AG04450 (cell line): ENCODE data around the gene MIPOL1. TPM values are rescaled to one million over a fixed set of nuclear protein-coding genes. Genes with fewer than 3 reads are reported as not detected.

Experiments used
- CTCF ChIA-PET: fragments of 300-600, 350-600 bp; formaldehyde crosslinking; extraction: SDS; loops from one replicate; lab custom pipeline; 2022; ENCODE audit warnings: antibody characterized with exemption, inconsistent platforms; lab: Charles Lee
- POLR2A ChIA-PET: fragments of 350-600 bp; formaldehyde crosslinking; extraction: SDS; loops from one replicate; lab custom pipeline; 2021; ENCODE audit warnings: antibody characterized with exemption, inconsistent platforms; lab: Yijun Ruan, JAX
- DNase-seq: peaks from one replicate; pipeline ENCODE4 v3.0.0-alpha.2; 2011; ENCODE audit warnings: low read depth, low spot score
- H3K27ac ChIP-seq: one replicate; pipeline ENCODE4 v1.5.1; 2012; ENCODE audit warnings: low read depth, low read length, control low read depth
- H3K27me3 ChIP-seq: one replicate; pipeline ENCODE4 v1.6.0; 2012; ENCODE audit warnings: low read length; ENCODE audit not compliant: control insufficient read depth, insufficient read depth
- H3K4me3 ChIP-seq: 2 replicates; pipeline ENCODE4 v1.5.1; 2011; ENCODE audit warnings: mild to moderate bottlenecking, low read depth, low read length, control low read depth
- H3K9me3 ChIP-seq: 2 replicates; pipeline ENCODE4 v1.5.1; 2012; ENCODE audit warnings: low read length; ENCODE audit not compliant: control insufficient read depth, insufficient read depth
- polyA plus RNA-seq: library from polyadenylated mRNA; depleted of rRNA; stranded (reverse); fragments of >200 nt; gene quantifications from 2 replicates; pipeline ENCODE4 v1.2.3, GENCODE V29; 2011
- TF ChIP-seq, protein P1 (sequence below): IDR thresholded peaks from 2 replicates; pipeline ENCODE4 v1.5.1; 2011; ENCODE audit warnings: low read depth, low read length, control low read depth, inconsistent platforms

The MIPOL1 gene
- polyA plus RNA-seq, 1 experiment = 7.0 TPM

DNA sequence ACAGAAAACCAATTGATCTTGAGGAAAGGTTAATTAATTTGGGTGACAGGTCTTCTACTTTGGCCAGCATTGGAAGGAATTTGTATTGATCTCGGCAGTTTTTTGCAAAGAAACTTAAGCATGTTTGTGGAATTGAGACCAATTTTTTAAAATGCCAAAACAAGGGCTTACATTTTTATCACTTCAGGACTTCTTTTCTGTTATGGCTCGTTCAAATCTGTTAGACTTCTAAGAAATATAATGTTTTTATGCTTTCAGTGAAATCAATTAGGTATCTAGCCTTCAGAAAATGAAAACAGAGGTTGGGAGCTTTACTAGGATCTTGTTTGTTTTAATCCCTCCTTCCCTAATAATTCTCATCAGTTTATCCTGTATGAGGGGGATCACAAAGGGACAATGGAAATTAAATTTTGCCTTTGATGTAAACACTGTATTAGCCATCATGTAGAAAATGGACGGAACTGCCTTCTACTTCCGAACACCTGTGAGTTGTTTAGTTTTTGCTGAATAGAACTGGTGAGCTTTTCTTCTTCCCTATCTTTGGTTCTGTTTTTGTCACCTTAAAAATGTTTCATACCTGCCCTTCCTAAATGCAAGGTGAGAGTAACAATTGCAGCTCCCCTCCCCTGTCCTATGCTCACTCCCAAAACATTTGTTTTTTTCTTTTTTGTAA, 389.5 kb downstream of the MIPOL1 start:
- Histone ChIP-seq H3K27ac (no peak overlapping the region), H3K4me3 (no peak overlapping the region), H3K27me3 (peaks cover 84% of the 10 kb centered on the region), H3K9me3 (peaks cover 22% of the 10 kb centered on the region; the same call in 1 of the 2 replicates)
- ChIA-PET CTCF (interaction anchor here (0.6 to 2.0 kb wide), 3 partner anchors 10 to 393 kb away, joined by 4 to 7 read pairs (median 6); no protein-coding TSS in a partner anchor), POLR2A (no interaction called here)
- TF ChIP-seq, protein P1, sequence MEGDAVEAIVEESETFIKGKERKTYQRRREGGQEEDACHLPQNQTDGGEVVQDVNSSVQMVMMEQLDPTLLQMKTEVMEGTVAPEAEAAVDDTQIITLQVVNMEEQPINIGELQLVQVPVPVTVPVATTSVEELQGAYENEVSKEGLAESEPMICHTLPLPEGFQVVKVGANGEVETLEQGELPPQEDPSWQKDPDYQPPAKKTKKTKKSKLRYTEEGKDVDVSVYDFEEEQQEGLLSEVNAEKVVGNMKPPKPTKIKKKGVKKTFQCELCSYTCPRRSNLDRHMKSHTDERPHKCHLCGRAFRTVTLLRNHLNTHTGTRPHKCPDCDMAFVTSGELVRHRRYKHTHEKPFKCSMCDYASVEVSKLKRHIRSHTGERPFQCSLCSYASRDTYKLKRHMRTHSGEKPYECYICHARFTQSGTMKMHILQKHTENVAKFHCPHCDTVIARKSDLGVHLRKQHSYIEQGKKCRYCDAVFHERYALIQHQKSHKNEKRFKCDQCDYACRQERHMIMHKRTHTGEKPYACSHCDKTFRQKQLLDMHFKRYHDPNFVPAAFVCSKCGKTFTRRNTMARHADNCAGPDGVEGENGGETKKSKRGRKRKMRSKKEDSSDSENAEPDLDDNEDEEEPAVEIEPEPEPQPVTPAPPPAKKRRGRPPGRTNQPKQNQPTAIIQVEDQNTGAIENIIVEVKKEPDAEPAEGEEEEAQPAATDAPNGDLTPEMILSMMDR = no peak
- DNase-seq = no peak

DNA sequence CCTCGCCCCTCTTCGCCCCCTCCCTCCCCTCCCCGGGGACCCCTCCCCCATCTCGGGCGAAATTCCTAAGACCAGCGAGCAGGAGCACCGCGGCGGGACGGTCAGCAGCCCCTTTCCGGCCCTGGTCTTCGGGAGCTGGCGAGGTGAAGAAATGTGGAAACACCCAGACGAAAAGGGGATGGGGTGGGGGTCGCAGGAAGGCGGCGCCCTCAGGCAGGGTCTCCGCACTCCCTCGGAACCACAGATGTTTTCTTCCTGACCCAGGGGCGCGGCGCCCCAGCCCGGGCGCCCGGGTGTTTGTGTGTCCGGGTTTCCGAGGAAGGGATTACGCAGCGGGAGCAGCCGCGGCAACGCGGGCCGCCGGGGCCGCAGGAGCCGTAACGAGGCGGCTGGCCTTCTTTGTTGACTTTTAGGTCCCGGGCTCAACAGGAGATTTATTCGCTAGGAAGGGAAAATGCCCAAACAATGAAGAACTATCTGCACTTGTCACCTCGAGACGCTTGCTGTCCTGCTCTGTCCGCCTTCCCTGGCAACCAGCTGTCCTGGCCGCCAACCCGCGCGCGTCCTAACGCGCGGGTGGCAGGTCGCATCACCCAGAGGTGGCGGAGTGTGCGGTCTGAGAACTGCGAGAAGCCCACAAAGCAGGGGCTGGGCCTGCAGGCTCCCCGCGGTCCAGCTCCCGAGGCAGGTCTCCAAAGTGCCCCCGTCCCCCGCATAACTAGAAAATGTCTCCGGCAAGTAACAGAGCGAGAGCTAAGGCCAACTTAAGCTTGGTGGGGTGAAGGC, 390.3 kb downstream of the MIPOL1 start:
- POLR2A ChIA-PET = no interaction called here
- H3K27ac ChIP-seq = no peak overlapping the region
- CTCF ChIA-PET = interaction anchor here (0.6 to 2.0 kb wide), 6 partner anchors 10 to 393 kb away, joined by 3 to 7 read pairs (median 4); no protein-coding TSS in a partner anchor
- TF ChIP-seq, protein P1 = no peak
- H3K9me3 ChIP-seq = peaks cover 28% of the 10 kb centered on the region; the same call in 1 of the 2 replicates
- no peak for DNase-seq
- H3K4me3 ChIP-seq = no peak overlapping the region
- H3K27me3 ChIP-seq = peaks cover 92% of the 10 kb centered on the region

DNA sequence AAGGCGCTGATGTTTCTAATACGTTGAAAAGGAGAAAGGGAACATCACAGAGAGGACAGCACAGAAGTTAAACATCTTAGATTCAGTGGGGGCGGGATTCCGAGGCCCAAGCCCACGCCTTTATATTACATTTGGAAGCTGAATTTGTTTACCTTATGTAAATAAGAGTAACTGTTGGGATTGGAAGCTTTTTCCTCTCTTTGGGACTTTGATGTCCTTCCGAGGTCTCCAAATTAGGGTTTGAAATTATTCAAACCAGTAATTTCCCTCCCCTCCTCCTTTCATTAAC, 390.9 kb downstream of the MIPOL1 start:
- no peak for DNase-seq
- ChIA-PET CTCF (interaction anchor here (1.0 to 2.0 kb wide), 6 partner anchors 10 to 359 kb away, joined by 3 to 7 read pairs (median 4); no protein-coding TSS in a partner anchor), POLR2A (no interaction called here)
- no peak overlapping the region for H3K4me3 ChIP-seq
- H3K27ac ChIP-seq = no peak overlapping the region
- peaks cover 91% of the 10 kb centered on the region for H3K27me3 ChIP-seq
- peaks cover 25% of the 10 kb centered on the region; the same call in 1 of the 2 replicates for H3K9me3 ChIP-seq
- TF ChIP-seq, protein P1 = no peak

DNA sequence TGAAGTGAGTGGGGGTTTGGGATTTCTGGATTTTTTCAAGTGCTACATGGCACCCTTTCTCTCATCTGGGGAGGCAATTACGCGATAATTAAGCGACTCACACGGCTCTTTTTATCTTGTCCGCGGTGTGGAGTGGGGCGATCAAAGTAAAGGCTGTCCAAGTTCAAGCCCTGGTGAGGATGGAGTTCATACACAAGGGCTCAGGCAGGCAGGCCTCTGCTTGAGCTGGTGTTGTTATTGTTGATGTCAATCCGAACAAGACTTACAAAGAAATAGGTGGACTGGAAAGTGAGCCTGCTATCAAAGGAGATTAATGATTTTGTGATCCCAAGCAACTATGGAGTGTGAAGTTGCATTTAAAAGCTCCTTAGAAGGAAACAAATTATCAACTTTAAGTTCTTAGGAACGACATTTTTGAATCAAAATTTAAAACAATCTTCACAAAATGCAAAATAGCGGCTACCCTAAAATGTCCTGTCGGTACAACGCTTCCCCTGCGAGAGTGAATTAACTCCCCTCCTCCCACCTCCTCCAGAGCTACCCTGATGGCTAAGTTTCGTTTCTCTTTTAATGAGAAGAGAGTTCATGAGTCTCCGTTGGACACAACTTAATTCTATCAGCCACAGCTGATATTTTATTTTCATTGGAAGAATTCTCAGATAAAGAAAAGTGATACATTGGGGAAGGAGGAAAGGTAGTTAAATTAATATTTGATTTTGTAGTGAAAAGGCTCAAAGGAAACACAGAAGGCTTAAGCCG, 391.4 kb downstream of the MIPOL1 start:
- ChIA-PET CTCF (interaction anchor here (1.0 to 2.0 kb wide), 6 partner anchors 9 to 359 kb away, joined by 3 to 7 read pairs (median 4); no protein-coding TSS in a partner anchor), POLR2A (no interaction called here)
- Histone ChIP-seq H3K27ac (no peak overlapping the region), H3K9me3 (peaks cover 25% of the 10 kb centered on the region; the same call in 1 of the 2 replicates), H3K27me3 (peaks cover 89% of the 10 kb centered on the region), H3K4me3 (no peak overlapping the region)
- DNase-seq = no peak
- TF ChIP-seq, protein P1 = no peak
